RWPE2 (cell line): ENCODE results near the gene RNF214.

ENCODE experiments used
- ATAC-seq: fragments of 200-7000 bp; cut with Tn5 transposase; 3 replicates; pipeline ENCODE4 v1.9.1; 2021; ENCODE audit warnings: low read depth
- DNase-seq: peaks from one replicate; pipeline ENCODE4 v3.0.0-alpha.2; 2020; ENCODE audit warnings: low spot score
- H3K27ac ChIP-seq: fragments of 450-650 bp; 2 replicates; pipeline ENCODE4 v1.5.1; 2017; ENCODE audit warnings: mild to moderate bottlenecking; ENCODE audit not compliant: poor library complexity, severe bottlenecking
- H3K27me3 ChIP-seq: fragments of 250-450 bp; sonication (Bioruptor Pico); 2 replicates; pipeline ENCODE4 v1.5.1; 2021; ENCODE audit warnings: mild to moderate bottlenecking, moderate library complexity; ENCODE audit not compliant: insufficient read depth, poor library complexity, severe bottlenecking
- H3K36me3 ChIP-seq: fragments of 250-450 bp; sonication (Bioruptor Pico); 2 replicates; pipeline ENCODE4 v1.5.1; 2020; ENCODE audit warnings: low read depth, mild to moderate bottlenecking, moderate library complexity
- H3K4me1 ChIP-seq: fragments of 250-450 bp; sonication (Bioruptor Pico); 2 replicates; pipeline ENCODE4 v1.5.1; 2021; ENCODE audit warnings: mild to moderate bottlenecking, moderate library complexity; ENCODE audit not compliant: insufficient read depth, poor library complexity, severe bottlenecking
- H3K4me3 ChIP-seq: fragments of 250-450 bp; sonication (Bioruptor Pico); 2 replicates; pipeline ENCODE4 v1.5.1; 2021; ENCODE audit warnings: mild to moderate bottlenecking, moderate library complexity; ENCODE audit not compliant: severe bottlenecking
- H3K9me3 ChIP-seq: fragments of 250-450 bp; sonication (Bioruptor Pico); 2 replicates; pipeline ENCODE4 v1.5.1; 2021; ENCODE audit warnings: mild to moderate bottlenecking, moderate library complexity; ENCODE audit not compliant: severe bottlenecking
- TF ChIP-seq, protein P1 (sequence below): fragments of 450-650 bp; IDR thresholded peaks from one replicate; pipeline ENCODE4 v1.5.1; 2017; ENCODE audit warnings: mild to moderate bottlenecking, moderate library complexity; ENCODE audit not compliant: poor library complexity, severe bottlenecking

The RNF214 gene

DNA sequence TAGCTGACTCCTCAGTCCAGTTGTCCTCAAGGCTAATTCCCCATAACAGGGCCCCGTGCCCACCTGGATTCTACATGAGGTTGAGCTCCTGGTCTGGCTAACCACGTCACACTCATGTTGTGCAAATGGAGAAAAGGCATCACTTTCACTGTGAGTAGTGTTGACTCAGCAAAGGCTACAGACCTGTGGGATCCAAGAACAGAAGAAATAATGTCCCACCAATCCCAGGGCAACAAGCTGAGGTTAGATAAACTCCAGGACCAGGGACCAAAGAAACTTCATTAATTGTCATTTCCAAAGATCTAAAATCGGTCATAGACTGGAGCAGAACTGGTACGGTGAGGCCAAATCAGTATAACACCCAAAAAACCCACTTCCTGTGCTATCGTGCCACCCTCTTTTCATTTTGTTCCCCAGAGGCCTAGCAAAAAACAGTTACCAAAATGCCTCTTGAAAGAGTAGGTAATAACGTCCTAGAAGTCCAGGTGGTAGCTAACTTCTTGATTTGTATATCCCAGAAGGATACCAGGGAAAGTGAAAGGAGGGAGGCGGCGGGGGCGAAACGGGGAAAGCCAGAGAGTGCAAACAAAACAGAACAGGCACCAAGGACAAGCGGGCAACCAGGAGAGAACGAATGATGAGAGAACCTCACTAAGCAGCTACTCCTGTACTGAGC lies 2.0 kb upstream of the RNF214 start:
- DNase-seq = peak; percentile 16
- ATAC-seq = no peak
- H3K4me1 ChIP-seq = no peaks in the 10 kb centered on the region
- peak overlapping the region; percentile 57 for H3K27ac ChIP-seq
- H3K9me3 ChIP-seq = no peaks in the 10 kb centered on the region
- TF ChIP-seq, protein P1, sequence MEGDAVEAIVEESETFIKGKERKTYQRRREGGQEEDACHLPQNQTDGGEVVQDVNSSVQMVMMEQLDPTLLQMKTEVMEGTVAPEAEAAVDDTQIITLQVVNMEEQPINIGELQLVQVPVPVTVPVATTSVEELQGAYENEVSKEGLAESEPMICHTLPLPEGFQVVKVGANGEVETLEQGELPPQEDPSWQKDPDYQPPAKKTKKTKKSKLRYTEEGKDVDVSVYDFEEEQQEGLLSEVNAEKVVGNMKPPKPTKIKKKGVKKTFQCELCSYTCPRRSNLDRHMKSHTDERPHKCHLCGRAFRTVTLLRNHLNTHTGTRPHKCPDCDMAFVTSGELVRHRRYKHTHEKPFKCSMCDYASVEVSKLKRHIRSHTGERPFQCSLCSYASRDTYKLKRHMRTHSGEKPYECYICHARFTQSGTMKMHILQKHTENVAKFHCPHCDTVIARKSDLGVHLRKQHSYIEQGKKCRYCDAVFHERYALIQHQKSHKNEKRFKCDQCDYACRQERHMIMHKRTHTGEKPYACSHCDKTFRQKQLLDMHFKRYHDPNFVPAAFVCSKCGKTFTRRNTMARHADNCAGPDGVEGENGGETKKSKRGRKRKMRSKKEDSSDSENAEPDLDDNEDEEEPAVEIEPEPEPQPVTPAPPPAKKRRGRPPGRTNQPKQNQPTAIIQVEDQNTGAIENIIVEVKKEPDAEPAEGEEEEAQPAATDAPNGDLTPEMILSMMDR = no peak
- peak overlapping the region; percentile 100 for H3K4me3 ChIP-seq
- peaks cover 48% of the 10 kb centered on the region for H3K36me3 ChIP-seq
- no peaks in the 10 kb centered on the region for H3K27me3 ChIP-seq

DNA sequence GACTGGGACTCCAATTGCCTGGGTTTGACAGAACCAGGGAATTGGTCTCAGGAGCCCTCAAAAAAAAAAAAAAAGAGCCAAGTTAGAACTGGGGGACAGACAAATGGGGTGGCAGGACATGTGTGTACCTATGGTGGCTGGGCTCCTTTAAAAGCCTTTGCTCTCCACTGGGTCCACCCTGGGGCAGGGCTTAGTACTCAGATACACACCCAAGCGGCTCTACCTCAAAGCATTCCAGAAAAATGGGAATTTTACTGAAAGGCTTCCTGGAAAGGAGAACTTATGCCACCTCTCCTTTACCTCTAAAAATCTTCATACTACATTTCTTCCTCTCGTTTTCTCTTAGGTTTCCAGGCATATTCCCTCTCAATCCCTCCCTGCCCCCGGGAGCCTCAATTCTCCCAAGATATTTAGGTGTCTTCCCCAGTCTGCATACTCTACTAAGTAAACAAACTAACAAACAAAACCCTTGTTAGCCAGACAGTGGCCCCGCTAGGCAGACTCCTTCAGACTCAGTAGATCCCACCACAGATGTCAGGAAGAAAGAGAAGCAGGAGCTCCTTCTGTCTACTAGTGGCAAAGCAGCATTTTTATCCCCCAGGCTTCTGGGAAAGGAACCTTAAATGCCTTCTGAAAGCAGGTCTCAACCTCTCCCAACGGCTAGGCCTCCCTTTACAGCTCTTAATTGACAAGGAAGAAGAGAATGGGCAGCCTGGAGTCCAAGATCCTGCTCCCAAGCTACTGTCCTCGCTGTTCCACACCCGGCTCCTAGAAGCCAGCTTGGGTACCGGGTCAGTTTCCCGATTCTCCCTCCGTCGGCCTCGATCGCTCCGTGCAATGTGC lies 1.3 kb upstream of the RNF214 start:
- Histone ChIP-seq H3K9me3 (no peaks in the 10 kb centered on the region), H3K4me1 (no peaks in the 10 kb centered on the region), H3K4me3 (peak overlapping the region; percentile 100), H3K27ac (peak overlapping the region; percentile 57), H3K27me3 (no peaks in the 10 kb centered on the region), H3K36me3 (peaks cover 43% of the 10 kb centered on the region)
- TF ChIP-seq, protein P1 = no peak
- peak; percentile 24; the same call in 2 of the 3 replicates for ATAC-seq
- peak; percentile 22 for DNase-seq

DNA sequence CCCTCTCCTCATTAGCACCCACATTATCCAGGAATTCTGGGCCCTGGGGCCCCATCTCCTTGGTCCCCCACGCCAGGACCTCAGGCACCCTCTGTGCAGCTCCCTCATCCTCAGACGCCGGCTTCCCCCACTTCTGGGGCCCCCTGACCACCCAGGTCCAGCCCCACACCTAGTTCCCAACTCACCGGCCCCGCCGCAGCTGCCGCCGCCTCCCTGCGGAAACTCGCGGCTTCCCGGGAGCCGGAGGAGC lies 704 bp upstream of the RNF214 start, which contains the start of gene PCSK7:
PCSK7 (minus strand) TSS at position 232 of the 250 bp plus-strand sequence. CDS start 2,229 bp downstream, outside the sequence.
- peaks cover 43% of the 10 kb centered on the region for H3K36me3 ChIP-seq
- H3K27me3 ChIP-seq = no peaks in the 10 kb centered on the region
- H3K27ac ChIP-seq = peak within 1 kb of the TSS; percentile 57
- peak; percentile 73 for DNase-seq
- H3K4me1 ChIP-seq = no peaks in the 10 kb centered on the region
- H3K4me3 ChIP-seq = peak within 1 kb of the TSS; percentile 100
- TF ChIP-seq, protein P1 = no peak
- ATAC-seq = peak; percentile 59; the same call in 2 of the 3 replicates
- H3K9me3 ChIP-seq = no peaks in the 10 kb centered on the region

DNA sequence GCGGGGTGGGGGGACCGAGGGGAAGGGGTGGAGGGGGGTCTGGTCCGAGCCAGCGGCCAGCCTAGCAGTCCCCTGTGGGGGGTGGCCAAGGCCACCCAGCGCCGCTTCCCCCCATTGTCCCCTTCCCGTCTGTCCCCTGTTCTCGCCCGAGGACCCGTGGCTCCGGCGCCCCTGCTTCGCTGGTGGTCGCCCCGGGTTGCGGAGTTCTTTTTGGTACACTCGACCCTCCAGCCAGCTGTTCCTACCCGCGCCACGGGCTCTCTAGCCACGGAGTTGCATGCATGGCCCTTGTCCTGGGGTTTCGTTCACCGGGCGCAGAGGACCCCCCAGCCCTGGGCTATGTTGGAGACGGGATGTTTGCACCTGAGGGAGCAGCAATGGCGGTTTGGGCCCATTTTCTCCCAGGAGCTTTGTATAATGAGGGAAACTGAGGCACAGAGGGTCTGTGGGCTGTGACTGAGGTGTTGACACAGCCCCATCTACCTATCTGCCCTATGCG lies 489 bp downstream of the RNF214 start:
- Histone ChIP-seq H3K4me3 (peak overlapping the region; percentile 100), H3K9me3 (no peaks in the 10 kb centered on the region), H3K27me3 (no peaks in the 10 kb centered on the region), H3K4me1 (no peaks in the 10 kb centered on the region), H3K36me3 (peaks cover 39% of the 10 kb centered on the region), H3K27ac (peak overlapping the region; percentile 57)
- ATAC-seq = 0 out of 3 replicates have a peak, but pooled peaks have one; percentile 8
- DNase-seq = peak; percentile 54
- TF ChIP-seq, protein P1 = no peak
